ENCODE data around the gene RNF115. TPM values are rescaled to one million over a fixed set of nuclear protein-coding genes. Genes with fewer than 3 reads are reported as not detected.

RNF115 gene
- total and polyA plus RNA-seq, 7 experiments from 2014 or later = 3.7 to 17.3 (median 14.7) TPM

DNA sequence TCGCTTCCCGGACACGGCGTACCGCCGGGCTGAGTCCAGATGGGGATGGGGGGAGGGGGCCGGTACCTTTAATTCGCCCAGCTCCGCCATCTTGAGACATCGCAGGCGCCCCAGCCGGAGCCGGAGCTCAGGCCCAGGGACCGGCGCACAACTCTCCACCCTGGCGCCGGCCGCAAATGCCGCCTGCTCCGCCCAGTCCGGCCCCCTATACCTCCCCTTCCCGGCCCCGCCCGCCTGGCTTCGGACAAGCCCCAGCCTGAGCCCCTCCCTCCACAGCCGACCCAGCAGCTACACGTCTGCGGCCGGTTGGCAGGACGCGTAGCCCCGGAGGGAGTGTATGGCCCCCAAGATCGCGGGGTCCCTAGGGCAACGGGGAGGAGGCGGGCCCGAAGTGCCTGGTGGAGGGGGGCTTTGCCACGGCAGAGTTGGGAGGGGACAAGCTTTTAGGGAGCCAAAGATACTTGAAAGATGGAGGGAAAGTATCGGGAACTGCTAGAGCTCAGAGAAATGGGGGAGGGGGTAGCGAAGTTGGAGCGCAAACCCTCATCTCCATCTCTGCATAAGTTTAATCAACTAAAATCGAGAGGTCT is 35.1 kb upstream of the RNF115 start, which contains the start of gene PIAS3:
Gene PIAS3, minus strand, starts transcription at position 181 of the 590 bp plus-strand sequence. Its CDS starts 91 bp downstream, at position 90.
- Histone ChIP-seq H3K36me3 (ENCODE audit: control insufficient read depth in 2 of 3, insufficient read depth in 3 of 3, low read length in 3 of 3) (peaks cover 0 to 31% (median 0%) of the 10 kb centered on the region in 3 experiments), H3K4me3 (ENCODE audit: low read length) (peak within 1 kb of the TSS; percentile 88), H3K9me3 (ENCODE audit: control insufficient read depth in 2 of 3, low read length in 3 of 3) (no peaks in the 10 kb centered on the region), H3K27ac (ENCODE audit: low read depth, low read length) (peak within 1 kb of the TSS; percentile 80), H3K4me1 (ENCODE audit: control insufficient read depth in 2 of 2, insufficient read depth in 2 of 2, low read length in 2 of 2) (peaks cover 7 to 10% of the 10 kb centered on the region in 2 donors), H3K27me3 (ENCODE audit: control insufficient read depth in 2 of 2, insufficient read depth in 2 of 2, low read length in 2 of 2) (no peaks in the 10 kb centered on the region)
- H3K4me1 Mint-ChIP-seq = peaks cover 10 to 22% (median 12%) of the 10 kb centered on the region in 7 donors
- H3K27me3 Mint-ChIP-seq = peaks cover 0 to 11% (median 0%) of the 10 kb centered on the region in 5 donors
- intact Hi-C loops (cut with micrococcal nuclease) = loop anchor here (1.0 to 2.0 kb wide), 10 partner anchors 14 to 176 kb away; partner anchors contain the start of genes NUDT17 (in 2 of the 2), PEX11B (in 2 of the 2), POLR3C (in 2 of the 2) and RBM8A (in 2 of the 2)
- POLR2A ChIA-PET = interaction anchor here (0.6 to 4.7 kb wide), 32 partner anchors 9 to 180 kb away, joined by 3 to 49 read pairs (median 4); partner anchors contain the start of genes ANKRD34A, ANKRD35, LIX1L and NUDT17
- peak within 1 kb of the TSS; percentile 96 to 99 (median 98) for H3K4me3 Mint-ChIP-seq
- H3K9me3 Mint-ChIP-seq = no peaks in the 10 kb centered on the region
- peaks cover 0 to 19% (median 4%) of the 10 kb centered on the region in 5 donors for H3K36me3 Mint-ChIP-seq
- CTCF ChIA-PET = interaction anchor here (0.6 to 4.3 kb wide), 9 partner anchors 10 to 177 kb away, joined by 3 to 81 read pairs (median 5); partner anchors contain the start of genes ITGA10, LIX1L and NUDT17
- ATAC-seq (peak; percentile 93), DNase-seq (peak; percentile 67 to 93 (median 77))
- H3K27ac Mint-ChIP-seq = peak within 1 kb of the TSS; percentile 84 to 96 (median 91)

- Mint-ChIP-seq H3K27me3 (peaks cover 0 to 5% (median 0%) of the 10 kb centered on the region in 5 donors), H3K27ac (peak overlapping the region; percentile 84 to 96 (median 91)), H3K4me1 (peaks cover 10 to 22% (median 12%) of the 10 kb centered on the region in 7 donors), H3K9me3 (no peaks in the 10 kb centered on the region), H3K36me3 (peaks cover 0 to 23% (median 4%) of the 10 kb centered on the region in 5 donors), H3K4me3 (peak overlapping the region; percentile 96 to 99 (median 98))
- ChIA-PET POLR2A (interaction anchor here (0.6 to 4.7 kb wide), 24 partner anchors 9 to 181 kb away, joined by 3 to 49 read pairs (median 4); partner anchors contain the start of genes ANKRD34A, LIX1L, NUDT17 and PEX11B), CTCF (interaction anchor here (0.6 to 4.3 kb wide), 7 partner anchors 10 to 107 kb away, joined by 3 to 81 read pairs (median 5); partner anchors contain the start of genes ITGA10 and NUDT17)
- DNase-seq = peak in 6 of 9 donors; percentile 19 to 75 (median 25)
- peak; percentile 61 for ATAC-seq
- Histone ChIP-seq H3K4me3 (ENCODE audit: low read length) (peak overlapping the region; percentile 88), H3K27ac (ENCODE audit: low read depth, low read length) (peak overlapping the region; percentile 80), H3K4me1 (ENCODE audit: control insufficient read depth in 2 of 2, insufficient read depth in 2 of 2, low read length in 2 of 2) (peaks cover 7 to 10% of the 10 kb centered on the region in 2 donors), H3K27me3 (ENCODE audit: control insufficient read depth in 2 of 2, insufficient read depth in 2 of 2, low read length in 2 of 2) (no peaks in the 10 kb centered on the region), H3K9me3 (ENCODE audit: control insufficient read depth in 2 of 3, low read length in 3 of 3) (no peaks in the 10 kb centered on the region), H3K36me3 (ENCODE audit: control insufficient read depth in 2 of 3, insufficient read depth in 3 of 3, low read length in 3 of 3) (peaks cover 0 to 37% (median 0%) of the 10 kb centered on the region in 3 experiments)
- intact Hi-C loops (cut with micrococcal nuclease) = loop anchor here (1.0 to 2.0 kb wide), 4 partner anchors 13 to 68 kb away; partner anchors contain the start of genes RBM8A (in 2 of the 2) and NUDT17 (in 1 of the 2)
These were observed 34.5 kb upstream of the RNF115 start for GRCh38 chr1:145858238-145858900.

DNA sequence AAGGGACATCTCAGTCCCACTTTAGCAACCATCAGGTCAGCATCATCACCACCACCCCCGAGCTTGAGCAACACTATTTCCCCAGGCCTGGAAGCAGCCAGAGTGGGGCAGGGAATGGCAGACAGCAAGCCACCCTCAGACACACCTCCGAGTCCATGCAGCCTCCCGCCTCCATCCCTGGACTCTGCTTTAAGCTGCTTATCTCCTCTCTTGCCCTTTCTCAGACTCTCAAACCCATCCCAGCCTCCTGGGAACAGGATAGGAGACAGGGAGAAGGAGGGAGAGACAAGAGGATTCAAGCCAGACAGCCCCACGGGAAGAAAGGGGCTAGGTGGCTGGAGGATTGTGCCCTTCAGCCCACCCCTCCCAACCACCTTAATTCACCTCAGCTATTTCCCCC is 33.3 kb upstream of the RNF115 start:
- H3K27ac Mint-ChIP-seq = no peak overlapping the region
- ATAC-seq = no peak
- Histone ChIP-seq H3K4me3 (ENCODE audit: low read length) (no peak overlapping the region), H3K27ac (ENCODE audit: low read depth, low read length) (no peak overlapping the region), H3K36me3 (ENCODE audit: control insufficient read depth in 2 of 3, insufficient read depth in 3 of 3, low read length in 3 of 3) (peaks cover 0 to 38% (median 0%) of the 10 kb centered on the region in 3 experiments), H3K4me1 (ENCODE audit: control insufficient read depth in 2 of 2, insufficient read depth in 2 of 2, low read length in 2 of 2) (peaks cover 7 to 10% of the 10 kb centered on the region in 2 donors), H3K9me3 (ENCODE audit: control insufficient read depth in 2 of 3, low read length in 3 of 3) (no peaks in the 10 kb centered on the region), H3K27me3 (ENCODE audit: control insufficient read depth in 2 of 2, insufficient read depth in 2 of 2, low read length in 2 of 2) (no peaks in the 10 kb centered on the region)
- CTCF ChIA-PET = interaction anchor here (1.0 to 4.3 kb wide), 2 partner anchors 11 to 159 kb away, joined by 3 to 81 read pairs; partner anchors contain the start of gene NUDT17
- intact Hi-C loops (cut with micrococcal nuclease) = no loop called here
- peaks cover 0 to 23% (median 4%) of the 10 kb centered on the region in 5 donors for H3K36me3 Mint-ChIP-seq
- peak overlapping the region in 4 of 10 donors; percentile 17 to 98 (median 78) for H3K4me3 Mint-ChIP-seq
- POLR2A ChIA-PET = interaction anchor here (1.2 to 4.7 kb wide), 9 partner anchors 11 to 140 kb away, joined by 4 to 49 read pairs (median 23); partner anchors contain the start of genes LIX1L, NUDT17, PEX11B and POLR3C
- H3K9me3 Mint-ChIP-seq = no peaks in the 10 kb centered on the region
- H3K4me1 Mint-ChIP-seq = peaks cover 10 to 22% (median 13%) of the 10 kb centered on the region in 7 donors
- no peak for DNase-seq
- no peaks in the 10 kb centered on the region for H3K27me3 Mint-ChIP-seq

DNA sequence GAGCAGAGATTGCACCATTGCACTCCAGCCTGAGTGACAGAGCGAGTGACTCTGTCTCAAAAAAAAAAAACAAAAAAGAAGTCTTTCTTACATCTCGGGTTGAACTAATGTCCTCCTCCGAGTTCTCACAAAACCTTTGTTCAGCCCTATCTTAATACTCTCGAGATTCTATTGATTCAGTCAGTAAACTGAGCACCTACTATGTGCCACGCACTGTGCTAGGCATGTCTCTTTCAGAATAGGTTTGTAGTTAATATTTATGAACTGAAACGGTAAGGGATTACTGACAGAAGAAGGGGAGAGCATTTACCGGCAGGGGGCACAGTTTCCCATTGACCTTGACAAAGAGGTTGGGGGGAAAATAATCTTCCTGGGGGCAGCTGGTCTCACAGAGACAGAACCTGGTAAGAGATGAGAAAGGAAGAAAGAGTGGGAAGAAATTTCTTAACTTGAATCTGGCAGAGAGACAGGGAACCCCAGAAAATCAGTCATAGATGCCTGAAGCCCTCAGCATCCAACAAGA is 31.6 kb upstream of the RNF115 start:
- H3K36me3 ChIP-seq (ENCODE audit: control insufficient read depth in 2 of 3, insufficient read depth in 3 of 3, low read length in 3 of 3) = peaks cover 0 to 44% (median 0%) of the 10 kb centered on the region in 3 experiments
- H3K27me3 ChIP-seq (ENCODE audit: control insufficient read depth in 2 of 2, insufficient read depth in 2 of 2, low read length in 2 of 2) = no peaks in the 10 kb centered on the region
- no peak overlapping the region for H3K4me3 ChIP-seq (ENCODE audit: low read length)
- no peak overlapping the region for H3K27ac ChIP-seq (ENCODE audit: low read depth, low read length)
- Mint-ChIP-seq H3K4me3 (peak overlapping the region in 2 of 10 donors; percentile 28 to 82), H3K4me1 (peaks cover 13 to 22% (median 16%) of the 10 kb centered on the region in 7 donors), H3K36me3 (peaks cover 0 to 29% (median 4%) of the 10 kb centered on the region in 5 donors), H3K9me3 (no peaks in the 10 kb centered on the region), H3K27me3 (no peaks in the 10 kb centered on the region), H3K27ac (peak overlapping the region in 1 of 9 donors; percentile 58)
- no peak for ATAC-seq
- ChIA-PET CTCF (no interaction called here), POLR2A (interaction anchor here (1.0 kb wide), 1 partner anchor 109 kb away, joined by 4 read pairs; the partner anchor contains the start of gene ANKRD34A)
- H3K9me3 ChIP-seq (ENCODE audit: control insufficient read depth in 2 of 3, low read length in 3 of 3) = no peaks in the 10 kb centered on the region
- H3K4me1 ChIP-seq (ENCODE audit: control insufficient read depth in 2 of 2, insufficient read depth in 2 of 2, low read length in 2 of 2) = peaks cover 7 to 10% of the 10 kb centered on the region in 2 donors
- no peak for DNase-seq
- intact Hi-C loops (cut with micrococcal nuclease) = no loop called here

DNA sequence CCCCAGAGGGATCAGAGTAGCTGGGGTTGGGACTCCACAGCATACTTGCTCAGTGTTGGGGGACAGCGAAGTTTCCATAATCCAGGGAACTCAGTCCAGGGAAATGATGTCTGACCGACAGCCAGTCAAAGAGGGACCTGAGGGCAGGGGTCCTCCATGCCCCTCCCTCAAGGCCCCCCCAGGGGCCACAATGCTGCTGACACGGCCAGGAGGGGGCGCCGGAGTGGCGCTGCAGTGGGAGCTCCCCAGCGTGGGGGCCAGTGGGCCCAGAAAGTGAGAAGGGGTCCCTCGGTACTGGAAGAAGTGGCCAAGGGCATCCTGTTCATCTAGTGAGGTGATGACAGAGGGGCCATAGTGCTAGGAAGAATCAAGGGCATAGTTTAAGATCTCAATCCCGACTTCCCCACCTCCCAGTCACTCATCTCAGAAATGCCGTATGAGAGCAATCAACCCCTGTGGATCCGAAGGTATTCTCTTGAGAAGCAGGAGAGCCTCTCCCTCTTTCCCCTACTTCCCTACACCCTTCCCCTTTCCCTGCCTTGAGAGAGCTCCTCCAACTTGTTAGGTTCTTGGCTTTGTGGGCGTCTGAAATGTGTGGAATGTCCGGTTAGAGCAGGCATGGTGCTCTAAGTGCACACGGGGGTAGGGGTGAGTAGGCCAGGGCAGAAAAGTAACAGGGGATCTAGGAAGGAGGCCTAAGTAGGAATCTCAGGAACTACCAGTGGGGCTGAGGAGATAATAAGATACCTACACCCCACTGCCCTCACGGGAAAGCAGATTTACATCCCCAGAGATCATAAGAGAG is 25.7 kb upstream of the RNF115 start:
- Histone ChIP-seq H3K9me3 (ENCODE audit: control insufficient read depth in 2 of 3, low read length in 3 of 3) (no peaks in the 10 kb centered on the region), H3K27ac (ENCODE audit: low read depth, low read length) (no peak overlapping the region), H3K4me3 (ENCODE audit: low read length) (no peak overlapping the region), H3K36me3 (ENCODE audit: control insufficient read depth in 2 of 3, insufficient read depth in 3 of 3, low read length in 3 of 3) (peaks cover 0 to 35% (median 0%) of the 10 kb centered on the region in 3 experiments), H3K4me1 (ENCODE audit: control insufficient read depth in 2 of 2, insufficient read depth in 2 of 2, low read length in 2 of 2) (peaks cover 10 to 15% of the 10 kb centered on the region in 2 donors), H3K27me3 (ENCODE audit: control insufficient read depth in 2 of 2, insufficient read depth in 2 of 2, low read length in 2 of 2) (no peaks in the 10 kb centered on the region)
- ChIA-PET CTCF (interaction anchor here (0.5 to 4.7 kb wide), 3 partner anchors 11 to 179 kb away, joined by 3 to 21 read pairs (median 5); no protein-coding TSS in a partner anchor), POLR2A (interaction anchor here (1.0 to 1.3 kb wide), 3 partner anchors 9 to 145 kb away, joined by 3 to 4 read pairs (median 4); partner anchors contain the start of genes PIAS3 and RBM8A)
- DNase-seq (no peak), ATAC-seq (no peak)
- Mint-ChIP-seq H3K4me1 (peaks cover 6 to 23% (median 18%) of the 10 kb centered on the region in 7 donors), H3K4me3 (peak overlapping the region in 1 of 10 donors; percentile 10), H3K36me3 (peaks cover 0 to 13% (median 4%) of the 10 kb centered on the region in 5 donors), H3K27ac (peak overlapping the region in 7 of 9 donors; percentile 49 to 84 (median 67)), H3K9me3 (no peaks in the 10 kb centered on the region), H3K27me3 (no peaks in the 10 kb centered on the region)
- intact Hi-C loops (cut with micrococcal nuclease) = no loop called here
